IPS-15b (cell line): ENCODE results near the gene TRIM9.

Experiments
- H3K27me3 ChIP-seq: one replicate; pipeline ENCODE4 v1.6.1; 2013; ENCODE audit warnings: low read length; ENCODE audit not compliant: control insufficient read depth, insufficient read depth
- H3K36me3 ChIP-seq: one replicate; pipeline ENCODE4 v1.6.1; 2013; ENCODE audit warnings: low read length; ENCODE audit not compliant: control insufficient read depth, insufficient read depth
- H3K4me1 ChIP-seq: one replicate; pipeline ENCODE4 v1.6.1; 2013; ENCODE audit warnings: mild to moderate bottlenecking, low read length; ENCODE audit not compliant: control insufficient read depth, insufficient read depth
- H3K4me3 ChIP-seq: one replicate; pipeline ENCODE4 v1.5.1; 2013; ENCODE audit warnings: low read depth, low read length
- H3K9ac ChIP-seq: one replicate; pipeline ENCODE4 v1.6.1; 2013; ENCODE audit warnings: low read depth, mild to moderate bottlenecking, low read length
- H3K9me3 ChIP-seq: one replicate; pipeline ENCODE4 v1.6.1; 2013; ENCODE audit warnings: mild to moderate bottlenecking, low read length; ENCODE audit not compliant: control insufficient read depth, insufficient read depth

Gene TRIM9

DNA sequence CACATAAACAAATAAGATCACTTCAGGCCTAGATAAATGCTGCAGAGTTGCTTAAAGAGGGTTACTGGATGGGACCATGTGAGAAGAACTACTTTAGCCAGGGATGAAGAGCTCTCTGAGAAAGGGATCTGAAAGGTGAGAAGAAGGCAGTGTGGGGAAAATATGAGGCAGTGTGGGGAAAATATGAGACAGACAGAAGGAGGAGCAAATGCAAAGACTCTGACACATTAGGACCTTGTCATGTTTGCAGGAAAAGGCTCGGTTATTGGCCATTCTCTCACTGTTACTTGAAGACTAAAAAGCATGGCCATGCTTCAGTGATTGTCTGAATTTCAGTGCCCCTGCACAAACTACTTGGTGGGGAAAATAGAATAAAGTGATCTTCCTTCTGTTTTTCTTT is 22.7 kb upstream of the TRIM9 start:
- Histone ChIP-seq H3K4me1 (peaks cover 5% of the 10 kb centered on the region), H3K4me3 (no peak overlapping the region), H3K36me3 (no peaks in the 10 kb centered on the region), H3K27me3 (no peaks in the 10 kb centered on the region), H3K9me3 (no peaks in the 10 kb centered on the region), H3K9ac (no peak overlapping the region)

DNA sequence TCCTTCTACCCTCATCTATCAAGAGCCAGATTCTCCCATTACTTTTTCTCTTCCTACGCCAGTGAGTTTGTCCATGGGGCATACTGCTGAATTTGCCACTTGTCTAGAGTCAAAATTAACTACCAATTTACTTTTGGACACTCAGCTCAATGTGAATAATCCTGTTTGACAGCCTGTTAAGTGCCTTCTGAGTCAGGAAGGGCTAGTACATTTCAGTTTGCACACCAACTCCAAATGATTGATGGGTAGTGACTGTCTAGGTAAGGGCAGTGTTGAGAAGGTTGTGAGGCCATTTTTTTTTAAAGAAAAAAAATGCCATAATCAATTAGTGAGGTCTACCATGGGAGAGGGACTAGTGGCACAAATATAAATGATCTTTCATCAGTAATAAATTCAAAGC is 21.8 kb upstream of the TRIM9 start:
- no peak overlapping the region for H3K9ac ChIP-seq
- H3K27me3 ChIP-seq: no peaks in the 10 kb centered on the region
- no peak overlapping the region for H3K4me3 ChIP-seq
- H3K4me1 ChIP-seq: peaks cover 5% of the 10 kb centered on the region
- H3K36me3 ChIP-seq: no peaks in the 10 kb centered on the region
- no peaks in the 10 kb centered on the region for H3K9me3 ChIP-seq

DNA sequence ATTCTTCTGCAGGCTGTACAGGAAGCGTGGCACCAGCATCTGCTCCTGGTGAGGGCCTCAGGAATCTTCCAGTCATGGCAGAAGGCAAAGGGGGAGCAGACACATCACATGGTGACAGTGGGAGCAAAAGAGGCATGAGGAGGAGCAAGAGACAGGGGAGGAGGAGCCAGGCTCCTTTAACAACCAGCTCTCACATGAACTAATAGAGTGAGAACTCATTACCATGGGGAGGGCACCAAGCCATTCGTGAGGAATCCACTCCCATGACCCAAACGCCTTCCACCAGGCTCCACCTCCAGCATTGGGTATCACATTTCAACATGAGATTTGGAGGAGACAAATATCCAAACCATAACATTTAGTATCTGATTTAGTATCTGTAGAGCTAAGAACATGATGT is 14.7 kb upstream of the TRIM9 start:
- Histone ChIP-seq H3K27me3 (no peaks in the 10 kb centered on the region), H3K36me3 (no peaks in the 10 kb centered on the region), H3K4me3 (no peak overlapping the region), H3K9ac (no peak overlapping the region), H3K4me1 (no peaks in the 10 kb centered on the region), H3K9me3 (no peaks in the 10 kb centered on the region)

DNA sequence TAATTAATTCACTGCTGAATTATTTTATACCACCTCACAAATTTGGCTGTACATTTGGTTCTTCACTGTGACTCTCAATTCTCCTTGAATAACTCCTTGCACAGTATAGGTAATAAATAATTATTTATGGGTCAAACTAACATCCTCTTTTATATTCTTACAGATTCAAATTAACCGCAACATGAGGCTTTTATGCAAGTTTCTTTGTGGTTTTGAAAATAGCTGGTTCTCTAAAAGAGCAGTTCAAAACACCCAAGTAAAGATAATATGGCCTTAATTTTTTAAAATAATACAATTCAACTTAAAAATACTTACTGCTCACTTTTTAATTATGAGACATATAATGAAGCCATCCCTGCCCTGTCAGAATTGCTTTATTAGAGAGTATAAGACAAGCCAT is 12.9 kb upstream of the TRIM9 start:
- Histone ChIP-seq H3K4me1 (no peaks in the 10 kb centered on the region), H3K4me3 (no peak overlapping the region), H3K9ac (no peak overlapping the region), H3K36me3 (no peaks in the 10 kb centered on the region), H3K9me3 (no peaks in the 10 kb centered on the region), H3K27me3 (no peaks in the 10 kb centered on the region)

DNA sequence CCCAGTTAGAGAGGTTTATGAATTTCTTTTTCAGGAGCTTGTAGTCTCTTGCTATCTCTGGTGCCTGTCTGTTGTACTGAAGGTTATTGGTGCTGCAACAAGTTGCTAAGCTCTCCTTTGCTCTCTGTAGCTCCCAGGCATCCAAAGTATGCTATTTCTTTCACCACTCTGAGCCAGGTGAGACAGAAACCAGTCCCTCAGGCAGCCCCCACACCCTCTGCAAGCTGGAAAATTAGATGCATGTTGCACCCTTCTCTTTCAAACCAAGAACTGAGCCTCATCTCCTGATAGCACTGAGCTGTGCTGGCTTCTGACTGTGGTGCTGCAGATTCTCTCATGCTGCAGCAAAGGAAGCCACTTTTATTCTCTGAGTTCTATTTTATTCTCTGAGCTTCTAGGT is 9.6 kb upstream of the TRIM9 start:
- Histone ChIP-seq H3K4me1 (no peaks in the 10 kb centered on the region), H3K9ac (no peak overlapping the region), H3K27me3 (no peaks in the 10 kb centered on the region), H3K4me3 (no peak overlapping the region), H3K36me3 (no peaks in the 10 kb centered on the region), H3K9me3 (no peaks in the 10 kb centered on the region)

DNA sequence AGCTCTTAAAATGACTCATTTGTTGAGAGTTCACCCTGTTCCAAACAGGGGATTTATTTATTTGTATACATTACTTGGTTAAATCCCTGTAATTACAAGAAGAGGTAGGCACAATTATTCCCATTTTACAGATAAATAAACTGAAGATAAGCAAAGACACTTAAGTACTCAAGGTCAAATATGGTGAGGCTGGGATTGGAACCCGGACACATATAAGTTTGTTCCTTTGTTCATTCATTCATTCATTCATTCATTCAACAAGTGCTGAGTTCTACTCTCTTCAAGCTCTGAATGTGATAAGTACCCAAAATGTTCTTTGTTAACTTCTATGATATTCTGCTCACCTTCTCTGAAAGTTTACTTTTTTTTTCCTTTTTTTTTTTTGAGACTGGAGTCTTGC is 2.4 kb upstream of the TRIM9 start:
- Histone ChIP-seq H3K9ac (no peak overlapping the region), H3K4me3 (no peak overlapping the region), H3K36me3 (no peaks in the 10 kb centered on the region), H3K27me3 (peaks cover 48% of the 10 kb centered on the region), H3K4me1 (no peaks in the 10 kb centered on the region), H3K9me3 (no peaks in the 10 kb centered on the region)

DNA sequence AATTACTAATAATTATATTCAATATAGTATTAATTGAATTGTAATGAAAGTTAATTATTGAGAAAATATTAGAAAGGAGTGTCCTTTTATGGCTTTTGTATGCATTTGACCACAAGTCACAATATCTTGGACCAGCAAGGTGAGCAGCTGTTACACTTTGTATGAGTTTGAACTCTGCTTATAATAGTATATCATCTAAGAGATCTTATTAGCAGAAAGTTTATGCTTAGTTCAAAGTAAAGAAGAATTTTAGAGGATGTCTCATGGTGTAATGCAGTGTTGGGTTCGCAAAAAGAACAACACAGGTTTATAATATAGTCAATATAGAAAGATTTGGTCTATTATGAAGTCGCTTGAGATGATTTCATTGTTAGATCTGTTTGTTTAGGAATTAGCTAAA is 2.0 kb upstream of the TRIM9 start:
- Histone ChIP-seq H3K9ac (no peak overlapping the region), H3K4me1 (no peaks in the 10 kb centered on the region), H3K9me3 (no peaks in the 10 kb centered on the region), H3K36me3 (no peaks in the 10 kb centered on the region), H3K27me3 (peaks cover 51% of the 10 kb centered on the region), H3K4me3 (no peak overlapping the region)

DNA sequence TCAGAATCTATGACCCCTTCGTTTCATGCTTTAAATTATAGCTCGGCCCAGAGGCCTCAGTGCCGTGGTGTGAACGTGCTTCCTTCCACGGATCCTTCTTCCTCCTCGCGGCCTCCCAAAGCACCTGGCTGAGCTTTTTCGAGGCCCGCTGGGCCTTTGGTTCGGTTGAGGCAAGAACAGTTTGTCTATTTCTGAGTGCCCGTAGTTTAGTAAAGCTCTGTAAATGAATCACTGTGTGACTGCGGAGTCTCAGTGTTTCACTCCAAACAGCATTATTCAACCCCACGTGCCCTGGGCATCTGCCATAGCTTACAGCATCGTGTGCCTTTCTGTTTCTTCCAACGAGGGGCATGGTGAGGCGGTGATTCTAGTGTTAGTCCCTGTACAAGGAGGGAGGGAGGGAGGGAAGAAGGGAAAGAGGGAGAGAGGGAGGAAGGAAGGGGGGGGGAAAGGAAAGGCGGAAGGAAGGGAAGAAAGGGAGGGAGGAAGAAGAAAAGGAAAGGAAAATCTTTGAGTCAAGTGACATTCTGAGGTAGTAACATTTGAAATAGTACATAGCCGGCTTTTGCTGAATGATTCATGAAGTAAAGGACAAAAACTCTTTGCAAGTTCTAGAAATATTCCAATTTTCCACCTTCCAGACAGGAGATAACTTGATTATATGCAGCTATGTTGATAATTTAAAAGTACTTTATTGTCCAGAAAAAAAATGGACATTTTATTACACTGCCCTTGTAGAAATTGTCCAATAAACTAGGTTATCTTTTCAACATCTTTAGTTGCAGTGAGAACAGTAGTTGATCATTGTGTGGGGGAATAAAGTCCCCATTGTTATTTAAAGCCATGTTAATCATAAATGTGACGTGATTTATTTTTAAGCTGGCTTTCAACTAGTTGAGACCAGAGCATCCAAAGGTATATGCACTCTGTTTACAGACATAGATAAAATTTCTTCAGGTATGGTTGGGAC is 1.2 kb upstream of the TRIM9 start:
- peaks cover 54% of the 10 kb centered on the region for H3K27me3 ChIP-seq
- H3K9me3 ChIP-seq: no peaks in the 10 kb centered on the region
- peak overlapping the region; percentile 77 for H3K4me3 ChIP-seq
- no peaks in the 10 kb centered on the region for H3K36me3 ChIP-seq
- no peaks in the 10 kb centered on the region for H3K4me1 ChIP-seq
- no peak overlapping the region for H3K9ac ChIP-seq

DNA sequence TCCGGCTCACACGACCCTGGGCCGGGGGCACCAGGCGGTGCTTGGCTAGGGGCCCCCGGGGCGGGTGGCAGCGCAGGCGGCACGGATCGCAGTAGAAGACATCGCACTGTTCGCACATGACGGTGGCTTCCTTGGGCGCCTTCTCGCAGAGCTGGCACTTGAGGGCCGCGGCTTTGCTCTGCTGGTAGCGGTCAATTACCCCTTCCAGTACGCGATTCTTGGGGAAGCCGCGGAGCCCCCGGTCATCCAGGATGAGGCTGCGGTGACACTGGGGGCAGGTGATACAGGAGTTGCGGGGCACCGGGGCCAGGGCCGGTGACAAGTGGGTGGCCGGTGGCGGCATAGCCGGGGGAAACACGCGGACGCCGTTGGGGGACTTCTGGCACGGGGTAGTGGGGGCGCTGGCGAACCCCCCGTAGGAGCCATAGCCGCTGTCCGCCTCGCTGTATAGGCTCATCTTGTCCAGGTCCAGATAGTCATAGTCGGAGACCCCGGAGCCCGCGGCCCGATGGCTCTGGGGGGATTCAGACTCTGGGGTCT is 553 bp downstream of the TRIM9 start:
- no peaks in the 10 kb centered on the region for H3K4me1 ChIP-seq
- no peaks in the 10 kb centered on the region for H3K9me3 ChIP-seq
- H3K36me3 ChIP-seq: no peaks in the 10 kb centered on the region
- H3K9ac ChIP-seq: no peak overlapping the region
- peak overlapping the region; percentile 77 for H3K4me3 ChIP-seq
- peaks cover 54% of the 10 kb centered on the region for H3K27me3 ChIP-seq

DNA sequence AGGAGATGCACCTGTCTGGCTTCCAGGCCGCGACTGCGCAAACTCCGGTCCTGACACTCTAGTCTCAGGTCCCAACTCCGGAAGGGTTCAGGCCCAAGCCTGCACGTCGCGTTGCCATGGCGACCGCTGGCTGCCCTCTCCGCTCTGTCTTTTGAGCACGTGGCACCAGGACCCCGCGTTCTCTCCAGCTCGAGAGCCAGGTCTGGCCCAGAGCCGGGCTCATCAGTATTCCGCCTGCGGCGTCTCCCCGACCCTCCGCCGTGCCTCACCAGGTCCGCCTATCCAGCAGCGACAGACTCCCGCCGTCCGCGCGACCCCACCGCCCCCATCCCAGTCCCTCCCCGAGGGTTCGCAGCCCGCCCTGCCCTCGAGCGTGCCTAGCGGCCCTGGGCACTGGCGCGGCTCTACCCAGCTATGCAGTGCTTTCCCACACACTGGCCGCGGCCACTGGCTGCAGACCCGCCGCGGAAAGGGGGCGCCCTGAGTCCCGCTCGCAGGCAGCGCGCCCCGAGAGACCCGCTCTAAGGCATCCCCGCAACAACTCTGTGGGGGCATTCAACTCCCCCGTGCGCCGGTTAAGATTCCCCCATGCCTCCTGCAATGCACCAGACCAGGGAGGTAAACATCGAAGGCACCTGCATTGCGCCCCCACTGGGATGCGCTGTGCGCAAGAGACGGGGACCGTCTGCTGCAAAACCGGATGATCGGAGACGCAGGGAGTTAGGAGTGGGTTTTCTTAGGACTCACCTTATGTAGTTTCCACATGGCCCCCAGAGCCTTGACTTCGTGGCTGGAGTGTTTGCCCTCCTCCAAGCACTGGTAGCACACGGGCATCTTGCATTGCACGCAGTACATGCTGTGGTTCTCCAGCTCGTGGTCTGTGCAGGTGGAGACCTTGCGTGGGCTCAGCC is 1.3 kb downstream of the TRIM9 start:
- H3K9ac ChIP-seq: no peak overlapping the region
- no peaks in the 10 kb centered on the region for H3K9me3 ChIP-seq
- peak overlapping the region; percentile 77 for H3K4me3 ChIP-seq
- H3K36me3 ChIP-seq: no peaks in the 10 kb centered on the region
- no peaks in the 10 kb centered on the region for H3K4me1 ChIP-seq
- H3K27me3 ChIP-seq: peaks cover 54% of the 10 kb centered on the region

DNA sequence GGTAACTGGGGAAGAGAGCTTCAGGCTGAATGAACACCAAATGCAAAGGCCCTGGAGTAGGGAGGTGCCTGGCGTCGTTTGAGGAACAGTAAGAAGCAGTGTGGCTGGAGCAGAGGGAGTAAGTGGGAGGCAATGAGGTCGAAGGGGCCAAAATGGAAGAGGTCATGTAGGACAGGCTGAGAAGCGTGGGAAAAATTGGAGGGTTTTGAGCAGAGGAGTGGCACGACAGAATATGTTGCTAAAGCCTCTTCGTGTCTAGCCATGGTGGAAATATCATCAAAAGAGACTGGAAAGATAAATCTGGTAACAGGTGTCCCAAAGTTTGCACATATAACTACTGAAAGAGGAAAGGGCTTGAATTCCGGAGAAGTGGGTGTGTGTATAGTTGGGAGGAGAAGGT is 1.9 kb downstream of the TRIM9 start:
- Histone ChIP-seq H3K9me3 (no peaks in the 10 kb centered on the region), H3K27me3 (peaks cover 52% of the 10 kb centered on the region), H3K4me1 (no peaks in the 10 kb centered on the region), H3K9ac (no peak overlapping the region), H3K36me3 (no peaks in the 10 kb centered on the region), H3K4me3 (peak overlapping the region; percentile 77)
